PC-9 (cell line): ENCODE data around the gene PCBP1. TPM values are rescaled to one million over a fixed set of nuclear protein-coding genes. Genes with fewer than 3 reads are reported as not detected.

Source experiments
- BruUV-seq: library from RNA; stranded (reverse); fragments of 400-500 nt; replicated peaks from 2 replicates; lab custom pipeline; 2021; lab: Mats Ljungman, UMichigan
- CTCF ChIA-PET: fragments of 300-600 bp; sonication (Branson Sonifier 250); formaldehyde crosslinking; loops from one replicate; lab custom pipeline; 2022; ENCODE audit warnings: antibody characterized with exemption; lab: Charles Lee
- POLR2A ChIA-PET: fragments of 300-600 bp; sonication (Branson Sonifier 250); formaldehyde crosslinking; loops from one replicate; lab custom pipeline; 2022; ENCODE audit warnings: antibody characterized with exemption; ENCODE audit not compliant: unreplicated experiment; lab: Charles Lee
- DNase-seq, 2 experiments: peaks; one replicate each; pipeline versions ENCODE4 v3.0.0 to v3.0.0-alpha.2; 2015 to 2022; ENCODE audit warnings: mixed read lengths in 1 of 2
- H2AFZ ChIP-seq: fragments of 200-600 bp; sonication (generic); 2 replicates; pipeline ENCODE4 v1.8.1; 2017; ENCODE audit warnings: antibody characterized with exemption
- H3F3A ChIP-seq: fragments of 200-600 bp; sonication (generic); 2 replicates; pipeline ENCODE4 v1.8.1; 2017; ENCODE audit warnings: antibody characterized with exemption, mild to moderate bottlenecking, low read depth; ENCODE audit not compliant: insufficient read depth
- H3K27ac ChIP-seq: fragments of 200-600 bp; sonication (generic); 2 replicates; pipeline ENCODE4 v1.6.1; 2016; ENCODE audit warnings: mixed run types
- H3K27me3 ChIP-seq: fragments of 200-600 bp; sonication (generic); 2 replicates; pipeline ENCODE4 v1.6.1; 2016; ENCODE audit warnings: low read depth, mixed run types; ENCODE audit not compliant: insufficient read depth
- H3K36me3 ChIP-seq: fragments of 200-600 bp; sonication (generic); 2 replicates; pipeline ENCODE4 v1.6.1; 2016; ENCODE audit warnings: low read depth, mixed run types
- H3K4me1 ChIP-seq: fragments of 200-600 bp; sonication (generic); replicated peaks from 2 replicates; pipeline ENCODE4 v1.6.1; 2016; ENCODE audit warnings: mixed run types; ENCODE audit not compliant: insufficient read depth
- H3K4me2 ChIP-seq: fragments of 200-600 bp; sonication (generic); 2 replicates; pipeline ENCODE4 v1.6.1; 2017; ENCODE audit warnings: mixed run types
- H3K4me3 ChIP-seq: fragments of 200-600 bp; sonication (generic); 2 replicates; pipeline ENCODE4 v1.6.1; 2016; ENCODE audit warnings: mixed run types
- H3K79me2 ChIP-seq: fragments of 200-600 bp; sonication (generic); 2 replicates; pipeline ENCODE4 v1.6.1; 2017; ENCODE audit warnings: low read depth, mixed run types
- H3K9me2 ChIP-seq: fragments of 200-600 bp; sonication (generic); 2 replicates; pipeline ENCODE4 v1.8.1; 2017; ENCODE audit warnings: mild to moderate bottlenecking; ENCODE audit not compliant: insufficient read depth
- H3K9me3 ChIP-seq: fragments of 200-600 bp; sonication (generic); 2 replicates; pipeline ENCODE4 v1.8.1; 2016; ENCODE audit warnings: low read depth; ENCODE audit not compliant: insufficient read depth
- H4K20me1 ChIP-seq: fragments of 200-600 bp; sonication (generic); 2 replicates; pipeline ENCODE4 v1.8.1; 2017; ENCODE audit not compliant: insufficient read depth
- EZH2 ChIP-seq: fragments of 200-600 bp; sonication (generic); IDR thresholded peaks from 2 replicates; pipeline ENCODE4 v1.8.0; 2017; ENCODE audit warnings: antibody characterized with exemption, low read depth
- intact Hi-C: fragments of 100-400 bp; cut with micrococcal nuclease; formaldehyde crosslinking; loops from one replicate; pipeline ENCODE4 v1.10.0; 2022; ENCODE audit not compliant: unreplicated experiment
- total RNA-seq: library from RNA; stranded (reverse); gene quantifications from 2 replicates; pipeline ENCODE4 v1.2.3, GENCODE V29; 2021
- TF ChIP-seq, protein P1 (sequence below): fragments of 200-600 bp; sonication (generic); conservative IDR thresholded peaks from 2 replicates; pipeline ENCODE4 v1.6.1; 2017; ENCODE audit warnings: mixed run types, antibody characterized with exemption, mild to moderate bottlenecking, moderate library complexity

Gene PCBP1
- total RNA-seq, 1 experiment from 2014 or later: 227 TPM

DNA sequence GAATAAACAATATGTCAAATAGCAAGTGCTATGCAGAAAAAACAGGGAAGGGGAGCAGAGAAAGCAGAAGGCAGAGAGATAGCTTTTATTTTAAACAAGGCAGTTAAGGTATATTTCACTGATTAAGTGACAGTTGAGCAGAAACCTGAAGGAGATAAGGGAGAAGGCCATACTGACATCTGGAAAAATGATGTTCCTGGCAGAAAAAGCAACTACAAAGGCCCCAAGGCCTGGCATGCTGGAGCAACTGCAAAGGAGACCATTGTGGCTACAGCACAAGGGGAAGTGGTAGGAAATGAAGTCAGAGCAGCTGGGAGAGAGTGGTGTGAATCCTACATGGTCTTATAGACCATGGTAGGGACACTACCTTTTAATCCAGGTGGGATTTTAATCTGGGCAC lies 8.9 kb upstream of the PCBP1 start:
- no peak overlapping the region for H3K4me2 ChIP-seq
- H3K4me1 ChIP-seq: peaks cover 6% of the 10 kb centered on the region
- no peaks in the 10 kb centered on the region for H4K20me1 ChIP-seq
- H3K36me3 ChIP-seq: peaks cover 18% of the 10 kb centered on the region
- TF ChIP-seq, protein P1, sequence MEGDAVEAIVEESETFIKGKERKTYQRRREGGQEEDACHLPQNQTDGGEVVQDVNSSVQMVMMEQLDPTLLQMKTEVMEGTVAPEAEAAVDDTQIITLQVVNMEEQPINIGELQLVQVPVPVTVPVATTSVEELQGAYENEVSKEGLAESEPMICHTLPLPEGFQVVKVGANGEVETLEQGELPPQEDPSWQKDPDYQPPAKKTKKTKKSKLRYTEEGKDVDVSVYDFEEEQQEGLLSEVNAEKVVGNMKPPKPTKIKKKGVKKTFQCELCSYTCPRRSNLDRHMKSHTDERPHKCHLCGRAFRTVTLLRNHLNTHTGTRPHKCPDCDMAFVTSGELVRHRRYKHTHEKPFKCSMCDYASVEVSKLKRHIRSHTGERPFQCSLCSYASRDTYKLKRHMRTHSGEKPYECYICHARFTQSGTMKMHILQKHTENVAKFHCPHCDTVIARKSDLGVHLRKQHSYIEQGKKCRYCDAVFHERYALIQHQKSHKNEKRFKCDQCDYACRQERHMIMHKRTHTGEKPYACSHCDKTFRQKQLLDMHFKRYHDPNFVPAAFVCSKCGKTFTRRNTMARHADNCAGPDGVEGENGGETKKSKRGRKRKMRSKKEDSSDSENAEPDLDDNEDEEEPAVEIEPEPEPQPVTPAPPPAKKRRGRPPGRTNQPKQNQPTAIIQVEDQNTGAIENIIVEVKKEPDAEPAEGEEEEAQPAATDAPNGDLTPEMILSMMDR: no peak
- no peak for TF ChIP-seq EZH2
- H3K9me2 ChIP-seq: no peaks in the 10 kb centered on the region
- peaks cover 11% of the 10 kb centered on the region for H3F3A ChIP-seq
- no peak overlapping the region for H3K4me3 ChIP-seq
- ChIA-PET POLR2A (interaction anchor here (0.6 kb wide), 1 partner anchor 46 kb away, joined by 4 read pairs; no protein-coding TSS in a partner anchor), CTCF (no interaction called here)
- no peak overlapping the region for H2AFZ ChIP-seq
- no peaks in the 10 kb centered on the region; the same call in 1 of the 2 replicates for H3K79me2 ChIP-seq
- H3K27ac ChIP-seq: no peak overlapping the region
- DNase-seq: no peak
- intact Hi-C loops: no loop called here
- no peaks in the 10 kb centered on the region for H3K27me3 ChIP-seq
- H3K9me3 ChIP-seq: no peaks in the 10 kb centered on the region
- no TSS peak for BruUV-seq

DNA sequence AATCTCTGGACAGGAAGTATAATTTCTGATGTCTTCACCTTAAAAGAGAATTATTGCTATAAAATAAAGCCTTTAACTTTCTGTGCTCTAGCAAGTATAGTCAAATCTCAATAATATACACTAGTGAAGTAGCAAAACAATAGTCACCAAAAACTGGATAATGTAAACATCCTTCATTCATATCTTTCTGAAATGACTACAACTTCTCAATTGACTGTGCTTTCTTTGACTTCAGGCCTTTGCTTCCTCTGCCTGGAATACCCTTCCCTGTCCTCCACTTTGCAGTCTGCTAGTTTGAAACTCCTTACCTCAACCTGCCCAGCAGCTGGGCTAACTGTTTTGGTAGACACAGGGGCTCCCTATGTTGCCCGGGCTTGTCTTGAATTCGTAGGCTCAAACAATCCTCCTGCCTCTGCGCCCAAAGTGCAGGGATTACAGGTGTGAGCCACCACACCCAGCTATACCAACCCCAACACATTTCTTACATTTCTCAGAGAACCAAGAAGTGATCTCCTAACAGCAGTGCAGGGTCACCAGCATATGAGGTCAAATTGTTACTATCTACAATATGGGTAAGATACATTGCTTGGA lies 6.6 kb upstream of the PCBP1 start:
- no peaks in the 10 kb centered on the region for H3K9me2 ChIP-seq
- CTCF ChIA-PET: no interaction called here
- POLR2A ChIA-PET: no interaction called here
- H3K27me3 ChIP-seq: no peaks in the 10 kb centered on the region
- peaks cover 19% of the 10 kb centered on the region for H3K36me3 ChIP-seq
- H3K4me3 ChIP-seq: no peak overlapping the region
- H3K9me3 ChIP-seq: no peaks in the 10 kb centered on the region
- no TSS peak for BruUV-seq
- H3K4me1 ChIP-seq: peaks cover 30% of the 10 kb centered on the region
- no peak overlapping the region for H3K4me2 ChIP-seq
- H4K20me1 ChIP-seq: no peaks in the 10 kb centered on the region
- H2AFZ ChIP-seq: no peak overlapping the region
- peaks cover 9% of the 10 kb centered on the region for H3K79me2 ChIP-seq
- no peak for DNase-seq
- H3K27ac ChIP-seq: no peak overlapping the region
- peaks cover 22% of the 10 kb centered on the region for H3F3A ChIP-seq
- TF ChIP-seq, protein P1: no peak
- TF ChIP-seq EZH2: no peak
- intact Hi-C loops: no loop called here

DNA sequence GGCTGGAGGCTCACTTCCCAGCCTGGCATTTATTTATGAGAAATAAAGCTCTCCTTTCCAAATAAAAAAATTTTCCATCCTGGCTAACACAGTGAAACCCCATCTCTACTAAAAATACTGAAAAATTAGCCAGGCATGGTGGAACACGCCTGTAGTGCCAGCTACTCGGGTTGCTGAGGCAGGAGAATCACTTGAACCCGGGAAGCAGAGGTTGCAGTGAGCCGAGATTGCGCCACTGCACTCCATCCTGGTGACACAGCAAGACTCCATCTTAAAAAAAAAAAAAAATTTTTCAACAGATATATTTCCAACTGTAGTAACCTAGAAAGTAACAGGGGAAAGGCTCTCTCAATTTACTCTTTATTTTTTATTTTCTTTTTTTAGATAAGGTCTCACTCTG lies 6.1 kb upstream of the PCBP1 start:
- peaks cover 13% of the 10 kb centered on the region for H3K36me3 ChIP-seq
- H4K20me1 ChIP-seq: no peaks in the 10 kb centered on the region
- DNase-seq: no peak
- no peak overlapping the region for H2AFZ ChIP-seq
- H3K4me1 ChIP-seq: peaks cover 33% of the 10 kb centered on the region
- no peaks in the 10 kb centered on the region for H3K9me2 ChIP-seq
- no peak overlapping the region for H3K27ac ChIP-seq
- no peaks in the 10 kb centered on the region for H3K27me3 ChIP-seq
- no peak for TF ChIP-seq EZH2
- TF ChIP-seq, protein P1: no peak
- no peak overlapping the region for H3K4me2 ChIP-seq
- H3K79me2 ChIP-seq: peaks cover 9% of the 10 kb centered on the region
- ChIA-PET POLR2A (interaction anchor here (0.6 kb wide), 1 partner anchor 32 kb away, joined by 4 read pairs; no protein-coding TSS in a partner anchor), CTCF (no interaction called here)
- H3K9me3 ChIP-seq: no peaks in the 10 kb centered on the region
- intact Hi-C loops: no loop called here
- no TSS peak for BruUV-seq
- H3K4me3 ChIP-seq: no peak overlapping the region
- H3F3A ChIP-seq: peaks cover 27% of the 10 kb centered on the region
